Heart left ventricle (tissue), 13 donors: ENCODE results near the gene ALS2CL.

Experiments
- CTCF ChIP-seq, 12 donors: fragments of 200-600 bp; sonication (generic) in 4 of 12; IDR thresholded peaks; one replicate each; pipeline versions ENCODE4 v1.5.0 to v1.8.0; 2018 to 2022; ENCODE audit warnings: antibody characterized with exemption in 12 of 12, mild to moderate bottlenecking in 5 of 12
- POLR2A ChIP-seq, 2 donors: fragments of 450-650 bp; IDR thresholded peaks; one replicate each; pipeline ENCODE4 v1.6.1; 2017; ENCODE audit warnings: antibody characterized with exemption in 2 of 2, mild to moderate bottlenecking in 2 of 2, moderate library complexity in 2 of 2
- donor health status: ischemic (EF 13 %, LVEDD 7.1; RV severe dilation, severe dysfunction).
- donor health status: DM: no; HTN: yes; CAD: no.
- donor health status: DM: no; HTN: no; CAD: no.
- donor health status: ischemic (EF 25% LVEDD 6.9; RV normal size, moderate dysfunction).
- donor health status: ischemic (EF 25% LVEDD 5.7; RV mildly dilated, moderate dysfunction).
- donor health status: ischemic (EF 35%, LVEDD 5.7; RV mildly dilated, moderate dysfunction).
- donor health status: nonischemic (EF 11% LVEDD 7.7; RV severe dilation, severe dysfunction).
- donor health status: DM: yes; HTN: yes; CAD: no.
- donor health status: PGD.
- donor health status: ischemic (EF 29% LVEDD 5.4; RV normal size, mild dysfunction).
- donor health status: nonischemic (EF 23%, LVEDD 6.1; RV moderate dilation, normal function).

- TF ChIP-seq CTCF (IDR thresholded peaks at IDR 0.05) (no peak), POLR2A (IDR thresholded peaks at IDR 0.05) (no peak)
Observed at GRCh38 chr3:46713050-46713897, 19.8 kb upstream of the ALS2CL start.
